Measurements from ENCODE around the gene ZNF80. TPM values are rescaled to one million over a fixed set of nuclear protein-coding genes. Genes with fewer than 3 reads are reported as not detected.

The ZNF80 gene
- total RNA-seq, 1 experiment from 2014 or later: not detected

- TF ChIP-seq SIN3A (IDR thresholded peaks at IDR 0.05; ENCODE audit: borderline replicate concordance, insufficient read depth, low read depth, low read length): no peak
- TF ChIP-seq, protein P1, sequence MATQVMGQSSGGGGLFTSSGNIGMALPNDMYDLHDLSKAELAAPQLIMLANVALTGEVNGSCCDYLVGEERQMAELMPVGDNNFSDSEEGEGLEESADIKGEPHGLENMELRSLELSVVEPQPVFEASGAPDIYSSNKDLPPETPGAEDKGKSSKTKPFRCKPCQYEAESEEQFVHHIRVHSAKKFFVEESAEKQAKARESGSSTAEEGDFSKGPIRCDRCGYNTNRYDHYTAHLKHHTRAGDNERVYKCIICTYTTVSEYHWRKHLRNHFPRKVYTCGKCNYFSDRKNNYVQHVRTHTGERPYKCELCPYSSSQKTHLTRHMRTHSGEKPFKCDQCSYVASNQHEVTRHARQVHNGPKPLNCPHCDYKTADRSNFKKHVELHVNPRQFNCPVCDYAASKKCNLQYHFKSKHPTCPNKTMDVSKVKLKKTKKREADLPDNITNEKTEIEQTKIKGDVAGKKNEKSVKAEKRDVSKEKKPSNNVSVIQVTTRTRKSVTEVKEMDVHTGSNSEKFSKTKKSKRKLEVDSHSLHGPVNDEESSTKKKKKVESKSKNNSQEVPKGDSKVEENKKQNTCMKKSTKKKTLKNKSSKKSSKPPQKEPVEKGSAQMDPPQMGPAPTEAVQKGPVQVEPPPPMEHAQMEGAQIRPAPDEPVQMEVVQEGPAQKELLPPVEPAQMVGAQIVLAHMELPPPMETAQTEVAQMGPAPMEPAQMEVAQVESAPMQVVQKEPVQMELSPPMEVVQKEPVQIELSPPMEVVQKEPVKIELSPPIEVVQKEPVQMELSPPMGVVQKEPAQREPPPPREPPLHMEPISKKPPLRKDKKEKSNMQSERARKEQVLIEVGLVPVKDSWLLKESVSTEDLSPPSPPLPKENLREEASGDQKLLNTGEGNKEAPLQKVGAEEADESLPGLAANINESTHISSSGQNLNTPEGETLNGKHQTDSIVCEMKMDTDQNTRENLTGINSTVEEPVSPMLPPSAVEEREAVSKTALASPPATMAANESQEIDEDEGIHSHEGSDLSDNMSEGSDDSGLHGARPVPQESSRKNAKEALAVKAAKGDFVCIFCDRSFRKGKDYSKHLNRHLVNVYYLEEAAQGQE (IDR thresholded peaks at IDR 0.05; ENCODE audit: insufficient read depth in 1 of 2, low read depth in 2 of 2, low read length in 1 of 2): no peak
- TF ChIP-seq CTCF (IDR thresholded peaks at IDR 0.05): no peak
- no peak for TF ChIP-seq TCF7L2 (IDR thresholded peaks at IDR 0.05; ENCODE audit: low read depth, low read length)
- no peak for TF ChIP-seq POLR2AphosphoS5 (IDR thresholded peaks at IDR 0.05; ENCODE audit: low read depth, low read length)
- no peaks in the 10 kb centered on the region for H3K4me1 ChIP-seq (ENCODE audit: control insufficient read depth, insufficient read depth, low read length)
- no peaks in the 10 kb centered on the region for H3K9me3 ChIP-seq (ENCODE audit: control insufficient read depth, insufficient read depth, low read depth, low read length)
- no peak overlapping the region for H3K4me3 ChIP-seq (ENCODE audit: low read depth in 2 of 2, low read length in 2 of 2)
- ATAC-seq: no peak
- intact Hi-C loops (cut with micrococcal nuclease; ENCODE audit: unreplicated experiment) (no loop called here), in situ Hi-C loops (cut with HindIII; ENCODE audit: low pct_unique_long_range_greater_than_20kb, low sequenced_read_pairs) (no loop called here)
- CTCF ChIA-PET: no interaction called here
- POLR2A ChIA-PET: no interaction called here
- no peak for DNase-seq (ENCODE audit: low read depth, low spot score)
- no peaks in the 10 kb centered on the region; the same call in 1 of the 2 replicates for H3K27me3 ChIP-seq (ENCODE audit: control insufficient read depth, insufficient read depth, low read length)
- no TSS peak for BruUV-seq (replicated peaks)
- H3K27ac ChIP-seq (ENCODE audit: low read length): no peak overlapping the region
- H3K36me3 ChIP-seq (ENCODE audit: control insufficient read depth, insufficient read depth, low read length): no peaks in the 10 kb centered on the region
Measured at GRCh38 chr3:114234745-114235144, 2.6 kb downstream of the ZNF80 start.

DNA sequence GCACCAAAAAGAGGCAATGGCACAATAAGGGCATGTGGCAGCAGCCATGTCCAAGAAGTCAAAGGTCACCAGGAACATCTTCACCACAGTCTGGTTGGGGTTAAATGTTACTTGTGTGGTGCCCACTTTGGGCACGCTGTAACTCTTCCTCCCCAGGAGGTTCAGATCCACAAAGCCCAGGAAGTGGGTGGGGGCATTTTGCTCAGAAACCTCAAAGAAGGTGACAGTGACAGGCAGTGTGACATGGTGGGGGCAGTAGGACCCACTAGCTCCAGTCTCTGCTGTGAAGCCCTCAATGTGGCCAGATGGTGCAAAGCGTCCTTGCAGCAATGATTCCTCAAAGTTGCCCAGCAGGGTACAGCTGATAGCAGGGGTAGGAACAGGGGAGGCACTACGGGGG, 5.8 kb downstream of the ZNF80 start:
- BruUV-seq (replicated peaks): no TSS peak
- no peaks in the 10 kb centered on the region; the same call in 1 of the 2 replicates for H3K27me3 ChIP-seq (ENCODE audit: control insufficient read depth, insufficient read depth, low read length)
- no peaks in the 10 kb centered on the region for H3K4me1 ChIP-seq (ENCODE audit: control insufficient read depth, insufficient read depth, low read length)
- TF ChIP-seq, protein P1 (IDR thresholded peaks at IDR 0.05; ENCODE audit: insufficient read depth in 1 of 2, low read depth in 2 of 2, low read length in 1 of 2): no peak
- TF ChIP-seq SIN3A (IDR thresholded peaks at IDR 0.05; ENCODE audit: borderline replicate concordance, insufficient read depth, low read depth, low read length) (no peak), POLR2AphosphoS5 (IDR thresholded peaks at IDR 0.05; ENCODE audit: low read depth, low read length) (no peak), TCF7L2 (IDR thresholded peaks at IDR 0.05; ENCODE audit: low read depth, low read length) (no peak), CTCF (IDR thresholded peaks at IDR 0.05) (no peak)
- POLR2A ChIA-PET: no interaction called here
- intact Hi-C loops (cut with micrococcal nuclease; ENCODE audit: unreplicated experiment) (no loop called here), in situ Hi-C loops (cut with HindIII; ENCODE audit: low pct_unique_long_range_greater_than_20kb, low sequenced_read_pairs) (no loop called here)
- H3K27ac ChIP-seq (ENCODE audit: low read length): no peak overlapping the region
- CTCF ChIA-PET: no interaction called here
- DNase-seq (ENCODE audit: low read depth, low spot score) (no peak), ATAC-seq (peak; percentile 21; the same call in 1 of the 2 replicates)
- H3K4me3 ChIP-seq (ENCODE audit: low read depth in 2 of 2, low read length in 2 of 2): no peak overlapping the region
- no peaks in the 10 kb centered on the region for H3K36me3 ChIP-seq (ENCODE audit: control insufficient read depth, insufficient read depth, low read length)
- no peaks in the 10 kb centered on the region for H3K9me3 ChIP-seq (ENCODE audit: control insufficient read depth, insufficient read depth, low read depth, low read length)
